Globus pallidus (tissue), 1 donor: ENCODE data around the gene CDH16.
A peak's percentile ranks its signal among the peaks of the same experiment; 100 is the strongest.
"Not testable (repeated sequence)": the region's sequence is repeated elsewhere in the genome, so short reads cannot be mapped to it uniquely, and the experiment has no call there.

Experiments used
- DNase-seq: peaks from one replicate; pipeline ENCODE4 v3.0.0-alpha.2; 2015; ENCODE audit warnings: low spot score

Gene CDH16

GRCh38 chr16:66947302-66948065, 28.8 kb upstream of the CDH16 start:
- DNase-seq: peak; percentile 81

DNA sequence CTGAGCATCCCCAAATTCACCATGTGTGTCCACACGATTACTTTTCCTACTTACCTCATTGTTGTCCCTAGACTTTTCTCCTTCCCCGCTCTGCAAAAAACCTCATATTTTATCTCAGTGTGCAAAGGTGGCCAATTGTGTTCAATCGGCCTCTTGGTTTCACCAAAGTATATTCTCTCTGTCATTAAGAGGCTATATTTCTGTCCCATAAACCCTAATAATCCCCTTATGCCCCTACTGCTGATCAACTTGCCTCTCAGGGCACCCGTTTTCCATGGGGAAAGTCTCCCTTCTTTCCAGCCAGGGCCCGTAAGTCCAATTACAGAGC, 28.3 kb upstream of the CDH16 start:
- no peak for DNase-seq

- no peak for DNase-seq
Measured at GRCh38 chr16:66946541-66946940, 27.9 kb upstream of the CDH16 start.

DNA sequence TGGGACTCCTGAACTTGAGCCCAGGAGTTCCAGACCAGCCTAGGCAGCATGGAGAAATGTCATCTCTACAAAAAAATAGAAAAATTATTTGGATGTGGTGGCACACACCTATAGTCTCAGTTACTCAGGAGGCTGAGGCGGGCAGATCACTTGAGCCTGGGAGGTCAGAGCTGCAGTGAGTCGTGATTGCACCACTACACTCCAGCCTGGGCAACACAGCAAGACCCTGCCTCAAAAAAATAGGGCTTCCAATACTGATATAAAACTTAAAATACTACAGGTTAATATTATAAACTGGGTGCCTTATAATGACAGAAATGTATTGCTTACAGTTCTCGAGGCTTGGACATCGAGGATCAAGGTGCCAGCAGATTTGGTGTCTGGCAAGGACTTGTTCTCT, 27.3 kb upstream of the CDH16 start:
- no peak for DNase-seq

DNA sequence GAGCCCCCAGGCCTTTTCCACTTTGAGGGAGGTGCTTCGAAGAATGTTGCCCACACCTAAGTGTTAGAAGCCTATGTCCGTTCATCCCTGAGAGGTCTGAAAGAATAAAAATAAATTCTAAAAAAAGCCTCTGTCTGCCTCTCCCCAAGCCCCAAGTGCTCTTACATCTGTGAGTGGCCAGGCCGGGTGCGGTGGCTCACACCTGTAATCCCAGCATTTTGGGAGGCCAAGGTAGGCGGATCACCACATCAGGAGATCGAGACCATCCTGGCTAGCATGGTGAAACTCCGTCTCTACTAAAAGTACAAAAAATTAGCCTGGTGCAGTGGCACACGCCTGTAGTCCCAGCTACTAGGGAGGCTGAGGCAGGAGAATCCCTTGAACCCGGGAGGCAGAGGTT, 26.3 kb upstream of the CDH16 start:
- not testable (repeated sequence) for DNase-seq

GRCh38 chr16:66944054-66944441, 25.4 kb upstream of the CDH16 start:
- no peak for DNase-seq

GRCh38 chr16:66943426-66944053, 24.9 kb upstream of the CDH16 start:
- no peak for DNase-seq

DNA sequence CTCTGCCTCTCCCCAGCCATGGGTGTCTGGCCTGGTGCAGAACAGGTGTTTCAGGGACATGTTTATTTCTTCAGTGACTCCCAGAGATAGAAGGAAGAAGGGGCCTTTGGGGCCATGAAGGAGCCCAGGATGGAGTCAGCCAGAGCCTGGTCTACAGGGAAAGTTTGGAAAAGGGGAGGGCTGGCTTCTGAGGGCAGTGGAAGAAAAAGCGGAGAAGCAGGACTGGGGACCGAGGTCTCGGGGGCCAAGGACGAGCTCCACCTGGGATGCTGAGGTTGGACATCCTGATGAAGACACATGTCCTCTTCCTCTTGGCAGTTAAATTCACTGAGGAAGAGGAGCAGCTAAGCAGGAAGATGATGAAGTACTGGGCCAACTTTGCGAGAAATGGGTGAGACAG, 24.3 kb upstream of the CDH16 start:
- no peak for DNase-seq

GRCh38 chr16:66940236-66940635, 21.6 kb upstream of the CDH16 start:
- no peak for DNase-seq

DNA sequence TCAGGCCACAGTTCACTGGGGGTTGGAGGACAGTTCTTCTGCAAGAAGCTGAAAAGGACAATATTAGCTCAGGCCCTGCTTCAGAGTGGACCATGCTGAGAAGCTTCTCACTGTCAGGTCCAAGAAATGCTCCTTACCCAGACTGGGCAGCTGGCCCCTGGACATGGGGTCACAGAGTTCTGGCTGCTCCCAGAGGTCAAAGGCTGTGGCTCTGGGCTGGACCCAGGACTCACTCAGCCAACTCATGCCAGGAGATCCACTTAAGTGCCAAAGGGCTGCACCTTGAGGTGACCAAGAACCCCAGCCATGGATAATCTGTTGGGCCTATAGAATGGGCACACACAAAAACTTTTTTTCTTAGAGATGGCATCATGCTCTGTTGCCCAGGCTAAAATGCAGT, 20.7 kb upstream of the CDH16 start:
- no peak for DNase-seq

DNA sequence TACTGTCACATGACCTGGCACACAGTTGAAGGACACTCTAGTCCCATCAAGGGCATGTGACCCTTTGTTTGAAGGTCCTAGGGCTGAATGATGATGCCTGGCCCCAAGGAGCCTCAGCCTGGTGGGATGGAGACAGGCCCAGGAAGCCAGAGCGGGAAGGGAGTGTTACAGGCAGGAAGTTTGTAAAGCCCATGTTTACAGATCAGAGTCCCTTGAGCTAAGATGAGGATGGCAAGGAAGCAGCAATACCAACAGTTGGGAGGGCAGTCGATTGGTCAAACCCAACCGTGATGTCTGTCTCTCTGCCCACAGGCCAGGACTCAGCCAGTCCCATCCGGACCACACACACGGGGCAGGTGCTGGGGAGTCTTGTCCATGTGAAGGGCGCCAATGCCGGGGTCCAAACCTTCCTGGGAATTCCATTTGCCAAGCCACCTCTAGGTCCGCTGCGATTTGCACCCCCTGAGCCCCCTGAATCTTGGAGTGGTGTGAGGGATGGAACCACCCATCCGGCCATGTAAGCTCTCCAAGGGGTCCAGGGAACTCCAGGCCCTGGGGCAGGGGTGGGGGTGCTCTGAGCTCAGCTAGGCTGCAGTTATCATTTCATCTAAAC, 19.1 kb upstream of the CDH16 start:
- DNase-seq: no peak

DNA sequence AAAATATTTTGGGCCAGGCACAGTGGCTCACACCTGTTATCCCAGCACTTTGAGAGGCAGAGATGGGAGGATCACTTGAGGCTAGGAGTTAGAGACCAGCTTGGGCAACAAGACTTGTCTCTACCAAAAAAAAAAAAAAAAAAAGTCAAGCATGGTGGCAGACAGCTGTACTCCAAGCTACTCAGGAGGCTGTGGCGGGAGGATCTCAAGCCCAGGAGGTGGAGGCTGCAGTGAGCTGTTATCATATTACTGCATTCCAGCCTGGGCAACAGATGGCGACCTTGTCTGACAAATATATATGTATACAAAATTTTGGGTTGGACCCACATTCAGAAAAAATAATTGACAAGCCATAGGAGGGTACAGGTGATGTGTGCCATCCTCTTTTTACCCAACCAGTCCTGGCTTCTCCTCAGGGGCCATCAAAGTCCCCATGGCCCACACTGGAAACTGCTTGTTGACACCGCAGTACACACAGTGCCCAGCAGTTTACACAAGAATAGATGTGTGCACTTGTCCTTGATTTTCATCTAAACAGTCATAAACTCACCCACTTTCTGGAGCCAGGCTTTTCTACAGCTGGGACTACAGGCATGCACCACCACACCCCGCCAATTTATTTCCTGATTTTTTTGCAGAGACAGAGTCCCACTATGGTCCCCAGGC, 18.3 kb upstream of the CDH16 start:
- no peak for DNase-seq

- no peak for DNase-seq
Measured at GRCh38 chr16:66936462-66936861, 17.8 kb upstream of the CDH16 start.

- no peak for DNase-seq
Measured at GRCh38 chr16:66935314-66936011, 16.8 kb upstream of the CDH16 start, which contains the start of gene CES2. Gene CES2 (plus strand): TSS chr16:66935516. CDS start chr16:66935636, 120 bp downstream.

DNA sequence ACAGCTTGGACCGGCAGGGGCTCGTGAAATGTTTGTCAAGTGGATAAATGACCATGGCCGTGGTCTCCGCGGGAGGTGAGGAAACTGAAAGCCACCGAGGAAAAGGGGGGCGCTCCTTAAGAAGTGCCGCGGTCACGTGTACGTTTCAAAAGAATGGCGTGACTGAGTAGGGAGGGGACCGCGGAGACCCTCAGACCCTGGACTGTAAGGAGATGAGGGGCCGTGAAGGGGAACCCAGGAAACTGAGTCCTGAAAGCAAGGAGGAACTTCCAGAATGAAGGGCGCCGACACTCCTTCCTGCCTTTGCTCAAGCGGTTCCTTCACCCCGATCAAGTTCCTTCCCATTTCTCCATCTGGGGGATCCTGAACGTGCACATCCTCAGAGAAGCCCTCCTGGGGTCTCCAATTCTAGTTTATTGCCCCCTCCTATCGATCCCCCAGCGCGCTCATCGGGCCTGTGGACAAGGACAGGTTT, 16.2 kb upstream of the CDH16 start:
- DNase-seq: not testable (repeated sequence)

- peak; percentile 80 for DNase-seq
Measured at GRCh38 chr16:66934138-66934838, 15.6 kb upstream of the CDH16 start, which contains the start of gene CIAO2B. Gene CIAO2B (minus strand): TSS chr16:66934402. CDS start chr16:66934364, 38 bp downstream.

- DNase-seq: no peak
Measured at GRCh38 chr16:66933776-66934137, 15.1 kb upstream of the CDH16 start.

GRCh38 chr16:66932076-66932475, 13.4 kb upstream of the CDH16 start:
- no peak for DNase-seq

GRCh38 chr16:66931665-66932064, 13.0 kb upstream of the CDH16 start:
- no peak for DNase-seq

DNA sequence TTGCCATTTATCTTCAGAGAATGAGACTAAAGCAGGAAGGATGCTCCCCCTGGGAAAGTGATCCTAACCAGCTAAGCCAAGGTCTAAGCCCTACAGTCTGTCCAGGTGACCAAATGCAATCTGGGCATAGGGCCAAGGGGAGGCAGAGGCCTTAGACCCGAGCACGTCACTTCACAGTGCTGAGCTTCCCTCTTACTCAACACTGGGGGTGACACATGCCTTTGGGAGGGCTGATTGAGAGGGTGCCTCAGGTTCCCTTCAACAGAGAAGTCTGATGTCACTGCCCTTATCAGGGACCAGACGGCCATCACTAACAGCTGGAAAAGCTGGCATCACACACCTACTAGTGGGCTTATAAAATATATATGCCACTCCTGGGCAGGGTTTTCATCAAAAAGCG, 11.5 kb upstream of the CDH16 start:
- DNase-seq: no peak

- no peak for DNase-seq
Measured at GRCh38 chr16:66928702-66929388, 10.2 kb upstream of the CDH16 start.
